ENCODE results near the gene CTNNBIP1.
A peak's percentile ranks its signal among the peaks of the same experiment; 100 is the strongest.

CTNNBIP1 gene

GRCh38 chr1:9874959-9875635 lies 35.0 kb downstream of the CTNNBIP1 start:
- peak; percentile 98 for DNase-seq

GRCh38 chr1:9874412-9874811 lies 35.7 kb downstream of the CTNNBIP1 start:
- DNase-seq = no peak

DNA sequence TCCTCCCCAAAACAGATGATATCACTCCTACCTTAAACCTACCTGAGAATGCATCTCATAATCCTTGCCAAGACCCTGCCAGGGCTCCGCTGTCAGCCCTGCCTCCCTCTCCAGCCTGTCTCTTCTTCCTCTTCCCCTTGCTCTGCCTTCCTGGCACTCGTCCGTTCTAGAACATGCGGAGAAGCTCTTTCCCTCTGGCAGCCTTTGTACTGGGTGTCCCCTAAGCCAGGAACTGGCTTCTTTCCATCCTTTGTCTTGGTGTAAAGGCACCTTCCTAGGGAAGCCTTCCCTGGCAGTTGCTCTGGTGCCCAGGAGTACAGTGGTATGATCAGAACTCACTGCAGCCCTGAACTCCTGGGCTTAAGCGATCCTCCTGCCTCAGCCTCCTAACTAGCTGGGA lies 36.1 kb downstream of the CTNNBIP1 start:
- no peak for DNase-seq

- no peak for DNase-seq
These were observed 36.7 kb downstream of the CTNNBIP1 start for GRCh38 chr1:9873385-9873784.

- DNase-seq = no peak
These were observed 37.5 kb downstream of the CTNNBIP1 start for GRCh38 chr1:9872430-9873165.

GRCh38 chr1:9871707-9872425 lies 38.2 kb downstream of the CTNNBIP1 start:
- DNase-seq = no peak

GRCh38 chr1:9871021-9871420 lies 39.0 kb downstream of the CTNNBIP1 start:
- DNase-seq = no peak

- no peak for DNase-seq
These were observed 39.5 kb downstream of the CTNNBIP1 start for GRCh38 chr1:9870572-9870971.

DNA sequence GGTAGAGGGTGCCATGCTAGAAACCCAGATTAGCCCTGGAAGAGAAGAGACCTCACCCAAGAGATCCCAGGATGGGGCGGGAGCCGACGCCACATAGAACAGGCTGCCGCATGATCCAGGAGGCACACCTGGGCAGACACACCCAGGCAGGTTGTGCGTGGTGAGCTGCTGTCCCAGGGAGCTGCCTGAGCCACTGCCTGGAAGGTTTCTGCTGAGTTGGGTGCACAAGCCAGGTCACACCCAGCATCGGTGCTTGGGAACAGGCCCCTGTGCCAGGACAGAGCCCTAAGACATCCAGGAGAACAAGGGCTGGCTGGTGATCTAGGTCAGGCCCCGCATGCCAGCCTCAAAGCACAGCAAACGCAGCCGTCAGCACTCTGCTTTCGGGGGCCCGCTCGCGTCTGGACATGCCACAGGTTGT lies 40.2 kb downstream of the CTNNBIP1 start:
- no peak for DNase-seq

- DNase-seq = no peak
These were observed 41.9 kb downstream of the CTNNBIP1 start for GRCh38 chr1:9868244-9868590.

- peak; percentile 99 for DNase-seq
These were observed 42.4 kb downstream of the CTNNBIP1 start for GRCh38 chr1:9867408-9868243.

DNA sequence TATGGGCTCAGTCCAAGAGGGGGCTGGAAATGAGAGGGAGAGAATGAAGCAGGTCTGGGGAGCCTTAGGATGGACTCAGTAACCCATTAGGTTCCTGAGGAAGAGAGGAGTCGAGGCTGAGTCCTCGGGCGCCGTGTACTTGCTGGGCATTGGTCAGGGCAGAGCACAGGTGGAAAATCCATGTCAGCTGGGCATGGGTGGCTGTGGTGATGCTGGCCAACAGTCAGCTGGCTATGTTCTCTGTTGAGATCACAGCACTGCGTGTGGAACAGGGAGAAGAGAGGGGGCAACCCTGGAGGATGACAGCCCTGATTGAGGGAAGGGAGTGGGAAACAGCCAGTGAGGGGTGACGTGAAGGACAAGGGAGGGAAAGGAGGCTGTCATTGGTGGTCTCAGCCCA lies 43.2 kb downstream of the CTNNBIP1 start:
- no peak for DNase-seq

- DNase-seq = no peak
These were observed 44.3 kb downstream of the CTNNBIP1 start for GRCh38 chr1:9865724-9866123.

GRCh38 chr1:9863371-9863770 lies 46.7 kb downstream of the CTNNBIP1 start:
- DNase-seq = no peak

DNA sequence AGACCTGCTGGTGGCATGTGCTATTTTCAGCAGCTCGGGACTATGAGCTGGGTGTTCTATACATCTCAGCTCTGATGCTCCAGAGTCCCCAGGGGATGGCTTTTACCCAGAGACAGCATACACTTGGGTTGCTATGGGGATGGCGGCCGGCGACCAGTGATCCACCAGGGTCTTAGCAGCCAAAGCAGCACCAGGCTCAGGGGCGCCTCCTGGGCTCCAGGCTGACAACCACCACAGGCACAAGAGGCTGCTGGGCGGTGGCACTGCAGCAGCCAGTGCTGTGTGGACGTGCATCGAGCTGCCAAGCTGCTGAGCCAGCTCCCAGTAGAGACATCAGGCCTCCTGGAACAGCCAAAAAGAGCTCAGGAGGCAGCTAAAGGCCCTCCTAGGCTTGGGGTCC lies 48.7 kb downstream of the CTNNBIP1 start:
- no peak for DNase-seq

- DNase-seq = no peak
These were observed 49.2 kb downstream of the CTNNBIP1 start for GRCh38 chr1:9860887-9861286.

- DNase-seq = no peak
These were observed 50.6 kb downstream of the CTNNBIP1 start for GRCh38 chr1:9859281-9860014.

DNA sequence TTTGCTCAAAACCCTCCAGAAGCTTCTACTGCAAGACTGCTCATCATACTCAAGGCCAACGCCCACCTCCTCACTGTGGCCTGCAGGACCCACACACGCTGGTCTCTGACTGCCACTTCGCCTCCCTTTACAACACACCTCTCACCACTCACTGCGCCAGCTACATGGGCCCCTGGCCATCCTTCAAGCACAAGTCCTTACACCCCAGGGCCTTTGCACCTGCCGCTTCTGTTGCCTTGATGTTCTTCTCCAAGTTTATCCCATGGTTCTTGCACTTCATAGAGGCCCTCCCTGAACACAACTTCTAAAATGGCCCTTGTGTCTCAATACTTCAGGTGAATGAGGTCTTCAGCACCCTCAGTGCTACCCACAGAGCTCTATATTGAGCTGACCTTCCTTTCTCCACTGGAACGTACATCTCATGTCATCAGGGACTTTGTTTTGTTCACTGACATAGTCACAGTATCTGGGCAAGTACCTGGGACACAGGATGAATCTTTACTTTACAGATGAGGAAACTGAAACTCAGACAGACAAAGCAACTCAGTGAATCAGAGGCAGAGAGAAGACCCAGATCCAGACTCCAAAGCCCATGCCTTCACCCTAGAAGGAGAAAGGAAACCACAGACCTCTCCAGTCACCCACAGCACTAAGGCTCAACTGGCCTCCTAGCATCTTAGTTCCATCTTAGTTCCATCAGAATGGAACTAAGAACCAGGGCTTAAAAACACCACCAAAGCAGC lies 51.6 kb downstream of the CTNNBIP1 start:
- no peak for DNase-seq

DNA sequence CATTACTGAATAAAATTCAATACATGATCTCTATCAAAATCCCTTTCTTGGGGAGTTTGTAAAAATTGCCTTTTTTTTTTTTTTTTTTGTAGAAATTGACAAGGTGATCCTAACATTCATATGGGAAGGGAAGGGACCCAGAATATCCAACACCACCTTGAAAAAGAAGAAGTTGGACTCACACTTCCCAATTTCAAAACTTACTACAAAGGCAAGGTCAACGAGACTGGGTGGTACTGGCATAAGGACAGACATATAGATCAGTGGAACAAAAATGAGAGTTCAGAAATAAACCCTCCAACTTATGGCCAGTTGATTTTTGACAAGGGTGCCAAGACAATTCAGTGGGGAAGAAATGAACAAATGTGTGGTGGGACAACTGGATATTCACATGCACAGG lies 54.9 kb downstream of the CTNNBIP1 start:
- DNase-seq = no peak

- DNase-seq = no peak
These were observed 56.8 kb downstream of the CTNNBIP1 start for GRCh38 chr1:9853249-9853595.

DNA sequence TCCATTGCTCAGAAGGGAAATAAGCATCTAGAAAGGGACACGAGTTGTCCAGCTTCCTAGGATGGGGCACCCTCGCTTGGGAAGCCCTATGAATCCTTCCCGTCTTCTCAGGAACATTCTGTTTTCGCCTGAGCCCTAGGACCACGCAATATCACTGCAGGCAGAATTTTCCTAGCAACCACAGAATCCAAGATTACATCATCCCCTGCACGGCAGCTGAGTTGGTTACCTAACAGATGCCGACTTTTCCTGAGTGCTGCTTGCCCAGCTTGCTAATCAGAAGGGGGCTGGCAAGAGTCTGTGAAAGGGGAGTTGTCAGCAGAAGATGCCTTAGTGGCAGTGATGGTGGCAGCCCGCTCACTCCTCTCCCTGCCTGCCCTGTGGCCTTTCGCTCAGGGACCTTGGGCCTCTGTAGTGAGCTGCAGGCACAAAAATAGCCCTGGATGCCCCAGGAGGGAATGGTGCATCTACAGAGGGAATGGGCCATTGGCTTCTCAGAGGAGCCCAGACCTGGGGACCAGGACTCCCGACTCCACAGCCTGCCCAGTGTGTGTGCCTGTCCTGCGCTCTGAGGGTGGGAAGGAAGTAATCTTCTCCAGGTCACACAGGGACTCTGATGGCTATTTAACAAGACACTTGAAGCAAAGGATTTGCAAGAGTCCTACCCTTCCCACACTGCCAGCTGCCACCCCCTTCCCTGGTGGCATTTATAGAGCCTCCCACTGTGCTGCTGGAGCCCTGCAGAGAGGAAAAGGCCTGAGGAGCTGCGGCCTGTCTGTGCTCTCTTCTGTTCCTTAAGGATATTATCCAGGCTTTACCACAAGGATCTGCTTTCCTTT lies 57.4 kb downstream of the CTNNBIP1 start:
- DNase-seq = peak; percentile 77
